DMS153 treated with DMSO at 0.1 percent for 48 hours (cell line): Measurements from ENCODE around the gene TCTN3.
"Not testable (repeated sequence)": the region's sequence is repeated elsewhere in the genome, so short reads cannot be mapped to it uniquely, and the experiment has no call there.

ENCODE experiments used
- DNase-seq: peaks from one replicate; lab custom pipeline; 2025; ENCODE audit not compliant: unreplicated experiment; lab: John Stamatoyannopoulos, UW

TCTN3 gene

GRCh38 chr10:95635319-95635733 lies 58.4 kb downstream of the TCTN3 start:
- no peak for DNase-seq

GRCh38 chr10:95628786-95629185 lies 64.9 kb downstream of the TCTN3 start:
- DNase-seq: no peak

GRCh38 chr10:95626500-95626899 lies 67.2 kb downstream of the TCTN3 start:
- no peak for DNase-seq

GRCh38 chr10:95620415-95620814 lies 73.3 kb downstream of the TCTN3 start:
- DNase-seq: not testable (repeated sequence)

GRCh38 chr10:95618101-95618500 lies 75.6 kb downstream of the TCTN3 start:
- DNase-seq: no peak

- DNase-seq: no peak
Observed at GRCh38 chr10:95616446-95616845, 77.3 kb downstream of the TCTN3 start.
